Measurements from ENCODE around the gene CLHC1.
"Not testable (repeated sequence)": the region's sequence is repeated elsewhere in the genome, so short reads cannot be mapped to it uniquely, and the experiment has no call there.

The CLHC1 gene

DNA sequence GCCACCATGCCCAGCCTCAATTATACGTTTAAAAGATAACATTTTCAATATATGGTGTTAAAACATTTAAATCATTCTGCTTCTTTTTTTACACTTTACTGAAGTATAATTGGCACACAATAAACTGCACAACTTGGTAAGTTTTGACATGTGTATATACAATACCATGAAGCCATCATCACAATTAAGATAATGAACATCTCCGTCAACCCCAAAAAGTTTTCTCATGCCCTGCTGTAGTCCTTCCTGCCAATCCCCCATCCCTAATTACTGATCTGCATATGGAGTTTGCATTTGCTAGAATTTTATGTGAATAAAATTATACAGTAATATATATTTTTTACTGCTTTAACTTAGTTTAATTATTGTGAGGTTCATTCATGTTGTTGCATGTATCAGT, 96.6 kb downstream of the CLHC1 start:
- no peak for DNase-seq (ENCODE audit: low spot score)

DNA sequence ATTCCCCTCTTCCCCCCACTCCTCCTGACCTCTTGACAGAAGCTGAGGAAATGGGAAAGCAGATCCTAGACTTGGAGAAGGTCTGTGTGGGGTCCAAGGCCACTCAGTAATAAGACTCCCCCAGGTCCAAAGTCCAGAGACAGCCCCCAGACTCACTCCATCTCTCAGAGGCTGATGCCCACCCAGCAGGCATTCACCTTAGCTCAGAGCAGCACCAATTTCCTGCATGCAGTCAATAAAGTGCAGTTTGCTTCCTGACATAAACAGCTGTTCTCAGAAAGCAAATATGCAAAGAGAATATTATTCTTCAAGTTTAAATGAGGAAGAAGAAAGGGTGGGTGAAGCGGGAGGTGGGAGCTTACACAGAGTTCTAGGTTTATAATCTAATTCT, 97.8 kb downstream of the CLHC1 start:
- DNase-seq (ENCODE audit: low spot score) = no peak

GRCh38 chr2:55133467-55134315, 98.4 kb downstream of the CLHC1 start:
- DNase-seq (ENCODE audit: low spot score) = no peak

GRCh38 chr2:55130849-55131248, 101.2 kb downstream of the CLHC1 start:
- no peak for DNase-seq (ENCODE audit: low spot score)

- not testable (repeated sequence) for DNase-seq (ENCODE audit: low spot score)
Observed at GRCh38 chr2:55126643-55127042, 105.5 kb downstream of the CLHC1 start.
